AG09319 (cell line): ENCODE data around the gene SLC35G3.

ENCODE experiments used
- DNase-seq: peaks from one replicate; pipeline ENCODE4 v3.0.0-alpha.2; 2010; ENCODE audit warnings: low read depth; ENCODE audit errors: extremely low read depth
- TF ChIP-seq, protein P1 (sequence below): IDR thresholded peaks from 2 replicates; pipeline ENCODE4 v1.5.1; 2011; ENCODE audit warnings: low read depth, mild to moderate bottlenecking, inconsistent platforms, low read length, moderate library complexity

Gene SLC35G3

DNA sequence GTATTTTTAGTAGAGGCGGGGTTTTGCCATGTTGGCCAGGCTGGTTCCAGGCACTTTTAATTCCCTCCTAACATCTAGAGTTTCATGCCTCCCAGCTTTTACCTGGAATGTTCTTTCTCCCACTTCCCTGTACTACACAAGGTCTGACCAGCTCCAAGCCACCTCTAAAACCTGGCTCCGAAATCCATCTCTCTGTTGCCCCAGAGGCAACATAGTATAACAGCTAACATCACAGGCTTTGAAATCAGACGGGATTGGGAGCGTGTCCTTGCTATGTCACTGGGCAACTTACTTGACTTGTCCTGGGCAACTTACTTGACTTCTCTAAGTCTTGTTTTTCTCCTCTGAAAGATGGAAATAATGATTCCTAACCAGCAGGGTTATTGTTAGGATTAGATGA is 31.4 kb downstream of the SLC35G3 start:
- TF ChIP-seq, protein P1, sequence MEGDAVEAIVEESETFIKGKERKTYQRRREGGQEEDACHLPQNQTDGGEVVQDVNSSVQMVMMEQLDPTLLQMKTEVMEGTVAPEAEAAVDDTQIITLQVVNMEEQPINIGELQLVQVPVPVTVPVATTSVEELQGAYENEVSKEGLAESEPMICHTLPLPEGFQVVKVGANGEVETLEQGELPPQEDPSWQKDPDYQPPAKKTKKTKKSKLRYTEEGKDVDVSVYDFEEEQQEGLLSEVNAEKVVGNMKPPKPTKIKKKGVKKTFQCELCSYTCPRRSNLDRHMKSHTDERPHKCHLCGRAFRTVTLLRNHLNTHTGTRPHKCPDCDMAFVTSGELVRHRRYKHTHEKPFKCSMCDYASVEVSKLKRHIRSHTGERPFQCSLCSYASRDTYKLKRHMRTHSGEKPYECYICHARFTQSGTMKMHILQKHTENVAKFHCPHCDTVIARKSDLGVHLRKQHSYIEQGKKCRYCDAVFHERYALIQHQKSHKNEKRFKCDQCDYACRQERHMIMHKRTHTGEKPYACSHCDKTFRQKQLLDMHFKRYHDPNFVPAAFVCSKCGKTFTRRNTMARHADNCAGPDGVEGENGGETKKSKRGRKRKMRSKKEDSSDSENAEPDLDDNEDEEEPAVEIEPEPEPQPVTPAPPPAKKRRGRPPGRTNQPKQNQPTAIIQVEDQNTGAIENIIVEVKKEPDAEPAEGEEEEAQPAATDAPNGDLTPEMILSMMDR, result no peak
- no peak for DNase-seq

DNA sequence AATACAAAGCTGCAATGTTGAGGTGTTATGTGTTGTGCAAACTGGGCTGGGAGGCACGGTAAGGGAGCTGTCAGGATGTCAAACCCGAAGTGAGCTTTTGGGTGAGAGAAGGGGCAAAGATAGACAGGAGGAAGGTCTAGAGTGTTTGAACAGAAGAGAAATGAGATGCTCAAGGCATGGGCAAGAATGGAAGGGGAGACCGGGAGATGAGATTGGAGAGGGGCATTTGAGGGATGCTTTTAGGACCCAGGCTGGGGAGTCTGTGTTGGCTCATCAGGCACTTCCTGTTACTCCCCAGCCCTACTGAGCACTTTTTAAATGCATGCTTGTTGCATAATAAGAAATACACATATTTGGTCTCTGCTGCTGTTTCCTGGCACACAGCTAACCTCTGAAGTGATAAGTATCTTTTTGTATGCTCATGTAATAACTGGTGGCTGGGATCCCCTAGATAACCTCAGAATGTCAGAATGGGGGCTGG is 32.9 kb downstream of the SLC35G3 start:
- DNase-seq, result no peak

DNA sequence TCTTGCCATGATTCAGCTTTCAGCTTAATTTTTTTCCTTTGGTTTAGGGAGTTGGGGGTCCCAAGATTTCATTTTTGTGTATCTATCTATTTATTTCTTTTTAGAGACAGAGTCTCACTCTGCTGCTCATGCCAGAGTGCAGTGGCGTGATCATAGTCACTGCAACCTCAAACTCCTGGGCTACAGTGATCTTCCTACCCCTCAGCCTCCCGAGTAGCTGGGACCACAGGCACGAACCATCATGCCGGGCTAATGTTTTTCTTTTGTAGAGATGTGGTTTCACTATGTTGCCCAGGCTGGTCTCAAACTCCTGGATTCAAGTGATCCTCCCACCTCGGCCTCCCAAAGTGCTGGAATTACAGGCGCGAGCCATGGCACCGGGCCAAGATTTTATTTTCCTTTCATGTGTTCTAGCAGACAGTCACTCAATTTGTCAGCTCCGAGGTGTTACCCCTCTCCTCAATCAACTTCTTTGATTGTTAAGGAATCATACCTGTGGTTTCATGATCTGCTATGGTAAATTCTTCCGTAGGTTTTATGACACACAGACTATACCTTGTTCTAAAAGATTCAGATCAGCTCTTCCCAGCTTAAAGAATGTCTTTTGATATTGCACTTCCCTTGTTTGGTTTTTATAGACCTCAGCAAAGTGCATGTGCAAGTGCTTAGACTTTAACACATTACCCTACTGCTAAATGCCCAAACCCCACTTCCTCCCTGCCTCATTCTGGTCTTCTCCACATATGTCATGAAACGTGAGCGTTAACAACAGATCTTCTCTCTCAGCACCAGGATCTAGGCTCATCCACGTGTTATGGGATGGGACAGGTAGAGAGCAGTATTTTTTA is 33.6 kb downstream of the SLC35G3 start:
- TF ChIP-seq, protein P1, result no peak
- no peak for DNase-seq

More for the DNA sequence above, 32.9 kb downstream of the SLC35G3 start:
- TF ChIP-seq, protein P1, result no peak

DNA sequence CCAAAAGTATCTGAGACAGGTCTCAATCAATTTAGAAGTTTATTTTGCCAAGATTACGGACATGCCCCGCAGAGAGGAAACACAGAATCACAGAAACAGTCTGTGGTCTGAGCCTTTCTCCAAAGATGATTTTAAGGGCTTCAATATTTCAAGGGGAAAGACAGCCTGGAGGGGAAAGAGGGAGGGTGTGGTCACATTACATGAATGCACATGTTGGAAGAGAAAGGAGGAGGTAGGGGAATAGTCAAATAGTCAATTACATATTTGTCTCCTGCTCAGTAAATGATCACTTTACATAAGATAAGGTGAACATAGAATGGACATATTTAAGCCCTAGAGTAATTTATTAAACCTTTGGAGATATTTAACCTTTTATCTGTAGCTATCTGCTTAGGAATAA is 34.3 kb downstream of the SLC35G3 start:
- DNase-seq, result no peak
- TF ChIP-seq, protein P1, result no peak

DNA sequence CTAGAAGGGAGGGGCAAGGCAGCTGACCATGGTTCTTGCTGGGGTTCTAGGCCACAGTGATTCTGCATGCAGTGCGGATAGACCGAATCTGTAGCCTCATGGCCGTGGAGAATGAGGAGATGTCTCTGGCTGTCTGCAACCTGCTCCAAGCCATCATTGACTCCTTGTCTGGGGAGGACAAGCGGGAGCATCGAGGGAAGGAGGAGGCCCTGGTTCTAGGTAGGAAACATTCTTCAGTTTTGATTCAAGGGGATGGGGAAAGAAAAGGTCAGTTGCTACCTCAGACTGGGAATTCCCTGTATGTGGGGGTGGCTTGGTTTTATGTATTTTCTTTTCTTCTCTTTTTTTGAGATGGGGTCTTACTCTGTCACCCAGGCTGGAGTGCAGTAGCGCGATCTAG is 38.9 kb downstream of the SLC35G3 start:
- TF ChIP-seq, protein P1, result no peak
- no peak for DNase-seq

DNA sequence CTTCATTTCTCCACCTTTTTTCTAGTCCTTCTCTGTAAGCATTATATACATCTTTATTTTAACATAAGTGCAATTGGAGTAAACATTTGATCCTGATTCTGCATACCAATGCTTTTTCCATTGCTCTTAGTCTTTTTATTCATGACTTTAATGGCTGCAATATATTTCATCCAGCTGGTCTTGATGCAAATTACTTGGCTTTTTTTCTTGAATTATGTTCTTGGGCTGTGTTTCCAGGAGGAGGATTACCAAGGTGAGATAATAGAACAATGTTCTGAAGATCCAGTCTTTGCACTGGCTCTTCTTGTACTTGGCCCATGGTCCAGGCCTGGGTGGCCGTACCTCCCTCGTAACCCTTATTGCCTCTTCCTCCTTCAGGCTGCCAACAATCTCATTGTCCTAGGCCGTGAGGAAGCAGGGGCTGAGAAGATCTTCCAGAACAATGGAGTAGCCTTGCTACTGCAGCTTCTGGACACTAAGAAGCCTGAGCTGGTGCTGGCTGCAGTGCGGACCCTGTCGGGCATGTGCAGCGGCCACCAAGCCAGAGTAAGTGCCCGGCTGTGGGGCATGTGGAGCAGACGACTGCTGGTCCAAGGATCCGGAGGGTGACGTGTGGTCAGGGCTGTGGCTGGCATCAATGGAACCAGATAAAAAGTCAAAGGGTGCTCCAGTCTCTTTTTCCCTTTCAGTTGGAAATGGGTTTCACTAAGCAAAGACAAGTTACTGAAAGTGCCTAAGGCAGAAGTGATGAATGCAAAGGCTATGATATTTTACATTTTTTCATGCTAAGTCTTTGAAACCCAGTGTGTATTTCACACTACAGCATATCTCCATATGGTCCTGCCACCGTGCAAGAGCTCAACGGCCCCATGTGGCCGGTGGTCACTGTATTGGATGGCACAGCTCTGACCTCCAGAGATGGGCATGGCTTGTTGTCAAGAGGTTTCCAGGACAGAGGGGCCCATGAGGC is 39.7 kb downstream of the SLC35G3 start:
- DNase-seq, result no peak
- TF ChIP-seq, protein P1, result no peak
